GM19351 (cell line): ENCODE results near the gene BCDIN3D.

Experiments
- ATAC-seq: cut with Tn5 transposase; IDR thresholded peaks from one replicate; pipeline ENCODE4 v1.9.1; 2021; ENCODE audit warnings: mild to moderate bottlenecking, moderate library complexity; ENCODE audit not compliant: unreplicated experiment

The BCDIN3D gene

GRCh38 chr12:49823350-49823749 is 19.6 kb downstream of the BCDIN3D start:
- no peak for ATAC-seq

DNA sequence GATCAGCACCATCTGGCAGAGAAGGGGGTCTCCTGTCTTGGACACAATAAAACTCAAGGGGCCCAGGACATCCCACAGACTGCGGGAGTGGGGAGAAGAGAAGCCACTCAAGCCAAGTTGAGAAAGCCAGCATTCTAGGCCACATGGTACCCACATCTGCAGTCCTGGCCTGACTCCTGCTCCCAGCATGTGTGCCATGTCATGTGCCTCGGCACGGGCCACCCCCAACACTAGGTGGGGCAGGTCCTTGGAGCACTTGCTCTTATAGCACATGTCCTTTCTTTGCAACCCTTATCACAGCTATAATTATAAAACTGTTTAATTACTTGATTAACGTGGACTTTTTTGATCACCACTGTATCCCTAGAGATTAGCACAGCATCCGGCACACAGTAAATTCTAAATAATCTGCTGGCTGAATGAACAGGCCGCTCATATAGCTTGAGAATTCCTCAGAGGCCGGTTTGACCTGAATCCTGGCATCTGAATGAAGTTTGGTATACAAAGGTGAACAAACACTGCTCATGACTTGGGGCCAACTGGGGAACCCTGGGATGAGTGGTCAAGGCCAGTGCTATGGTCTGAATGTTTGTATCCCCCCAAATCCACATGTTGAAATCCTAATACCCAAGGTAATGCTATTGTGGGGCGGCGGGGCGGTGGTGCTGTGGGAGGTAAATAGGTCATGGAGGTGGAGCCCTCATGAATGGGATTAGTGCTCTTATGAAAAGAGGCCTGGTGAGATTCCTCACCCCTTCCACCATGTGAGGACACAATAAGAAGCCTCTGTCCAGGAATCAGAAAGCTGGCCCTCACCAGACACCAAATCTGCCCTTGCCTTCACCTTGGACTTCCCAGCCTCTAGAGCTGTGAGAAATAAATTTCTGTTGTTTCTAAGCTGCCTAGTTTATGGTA is 21.3 kb downstream of the BCDIN3D start:
- ATAC-seq: no peak

DNA sequence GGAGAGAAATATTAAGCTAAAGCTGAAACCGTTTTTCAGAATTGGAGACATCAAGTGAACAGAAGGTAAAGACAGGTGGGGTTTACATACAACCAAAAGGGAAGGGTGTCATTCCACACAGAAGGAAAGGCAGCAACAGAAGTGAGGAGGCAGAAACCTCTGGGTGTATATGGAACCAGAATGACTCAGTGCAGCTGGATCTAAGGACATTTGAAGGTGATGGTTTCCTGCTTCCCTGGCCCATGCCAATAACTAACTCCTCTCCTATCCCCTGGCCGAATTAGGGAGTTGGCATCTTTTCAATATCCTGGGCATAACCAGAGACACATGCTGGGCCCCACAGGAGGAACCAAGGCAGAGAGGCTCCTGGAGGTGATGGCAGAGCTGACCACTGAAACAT is 23.1 kb downstream of the BCDIN3D start:
- ATAC-seq: no peak

GRCh38 chr12:49818241-49818895 is 24.5 kb downstream of the BCDIN3D start:
- no peak for ATAC-seq

GRCh38 chr12:49813131-49813530 is 29.8 kb downstream of the BCDIN3D start:
- no peak for ATAC-seq

DNA sequence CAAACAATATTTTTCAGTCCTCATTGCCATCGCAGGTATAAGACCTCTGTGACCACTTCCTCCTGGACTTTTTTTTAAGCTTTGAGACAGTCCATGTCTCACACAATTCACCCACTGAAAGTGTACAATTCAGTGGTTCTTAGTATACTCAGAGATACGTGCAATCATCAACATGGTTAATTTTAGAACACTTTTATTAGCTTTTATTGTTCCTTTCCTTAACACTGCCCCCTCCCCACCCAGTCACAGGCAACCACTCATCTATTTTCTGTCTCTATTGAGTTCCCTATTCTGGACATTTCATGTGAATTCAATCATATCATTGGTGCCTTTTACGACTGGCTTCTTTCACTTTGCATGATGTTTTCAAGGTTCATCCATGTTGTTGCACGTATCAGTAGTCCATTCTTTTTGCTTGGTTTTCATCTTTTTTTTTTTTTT is 30.9 kb downstream of the BCDIN3D start:
- ATAC-seq: peak; percentile 43

DNA sequence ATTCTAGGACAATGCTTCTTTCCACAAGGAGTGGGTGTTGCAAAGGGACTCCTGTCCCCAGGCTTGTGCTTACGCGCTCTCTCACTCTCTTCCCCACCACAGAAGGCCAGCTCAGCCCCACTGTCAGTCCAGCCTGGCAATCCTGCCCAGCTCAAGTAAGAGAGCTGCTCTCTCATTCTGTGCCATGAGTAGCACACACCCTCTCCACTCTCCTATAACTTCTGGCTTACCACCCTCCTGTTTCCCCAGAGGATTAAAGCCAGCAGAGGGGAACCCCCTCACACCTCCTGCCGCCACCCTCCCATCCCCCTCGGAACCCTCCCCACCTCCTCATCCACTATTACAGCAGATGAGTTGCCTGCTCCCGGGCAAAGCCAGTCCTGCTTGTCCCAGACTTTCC is 31.8 kb downstream of the BCDIN3D start:
- no peak for ATAC-seq

- no peak for ATAC-seq
Observed at GRCh38 chr12:49809906-49810389, 33.0 kb downstream of the BCDIN3D start.

- ATAC-seq: no peak
Observed at GRCh38 chr12:49809381-49809905, 33.5 kb downstream of the BCDIN3D start.

GRCh38 chr12:49808686-49809380 is 34.1 kb downstream of the BCDIN3D start:
- no peak for ATAC-seq

DNA sequence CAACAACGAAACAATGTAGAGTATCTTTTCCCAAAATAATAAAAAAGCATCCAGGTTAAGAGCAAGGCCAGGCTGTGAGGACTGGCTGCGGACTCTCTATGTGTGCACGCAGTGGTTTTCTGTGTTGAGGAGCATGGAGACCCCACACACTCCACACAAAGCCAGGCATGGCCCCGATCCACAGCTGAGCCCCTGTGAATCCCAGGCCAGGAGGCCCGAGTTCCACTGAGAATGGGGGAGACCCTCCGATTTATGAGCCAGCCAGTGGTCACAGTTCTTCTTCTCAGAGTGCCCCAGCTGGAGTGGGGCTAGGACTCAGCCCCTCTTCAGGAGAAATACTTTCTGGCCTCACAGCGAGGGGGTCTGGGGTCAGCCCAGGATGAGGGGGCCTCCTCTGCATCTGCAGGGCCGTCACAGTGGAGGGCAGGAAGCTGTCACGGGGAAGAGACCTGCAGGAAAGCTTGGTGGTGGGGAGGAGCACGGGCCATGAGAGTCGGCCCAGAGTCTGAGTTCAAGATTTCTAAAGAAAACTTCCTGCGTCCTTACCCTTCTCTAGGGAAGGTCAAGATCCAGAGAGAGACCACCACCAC is 34.8 kb downstream of the BCDIN3D start:
- no peak for ATAC-seq

GRCh38 chr12:49806877-49807276 is 36.0 kb downstream of the BCDIN3D start:
- ATAC-seq: no peak

DNA sequence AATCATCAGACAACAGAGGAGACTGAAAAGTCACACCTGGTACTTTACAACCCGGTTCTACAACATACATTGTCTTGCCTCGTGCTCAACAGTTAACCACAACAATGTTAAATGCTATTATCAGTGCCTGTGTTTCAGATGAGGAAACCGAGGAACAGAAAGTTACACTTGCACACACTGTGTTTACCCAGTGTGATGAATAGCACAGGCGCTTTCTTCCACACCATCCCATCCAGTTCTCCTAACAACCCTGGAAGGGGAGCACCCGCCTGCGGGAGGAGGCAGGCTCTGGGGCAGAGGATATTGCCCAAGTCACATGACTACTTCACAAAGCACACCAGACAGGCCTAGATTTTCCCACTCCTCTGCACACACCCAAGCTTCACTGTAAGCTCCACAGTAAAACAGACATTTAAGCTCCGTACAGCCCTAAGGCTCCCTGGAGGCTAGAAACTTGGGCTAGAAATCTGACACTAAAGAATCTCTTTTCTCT is 36.5 kb downstream of the BCDIN3D start:
- ATAC-seq: no peak

GRCh38 chr12:49805409-49805808 is 37.5 kb downstream of the BCDIN3D start:
- no peak for ATAC-seq

GRCh38 chr12:49804821-49805220 is 38.1 kb downstream of the BCDIN3D start:
- no peak for ATAC-seq

DNA sequence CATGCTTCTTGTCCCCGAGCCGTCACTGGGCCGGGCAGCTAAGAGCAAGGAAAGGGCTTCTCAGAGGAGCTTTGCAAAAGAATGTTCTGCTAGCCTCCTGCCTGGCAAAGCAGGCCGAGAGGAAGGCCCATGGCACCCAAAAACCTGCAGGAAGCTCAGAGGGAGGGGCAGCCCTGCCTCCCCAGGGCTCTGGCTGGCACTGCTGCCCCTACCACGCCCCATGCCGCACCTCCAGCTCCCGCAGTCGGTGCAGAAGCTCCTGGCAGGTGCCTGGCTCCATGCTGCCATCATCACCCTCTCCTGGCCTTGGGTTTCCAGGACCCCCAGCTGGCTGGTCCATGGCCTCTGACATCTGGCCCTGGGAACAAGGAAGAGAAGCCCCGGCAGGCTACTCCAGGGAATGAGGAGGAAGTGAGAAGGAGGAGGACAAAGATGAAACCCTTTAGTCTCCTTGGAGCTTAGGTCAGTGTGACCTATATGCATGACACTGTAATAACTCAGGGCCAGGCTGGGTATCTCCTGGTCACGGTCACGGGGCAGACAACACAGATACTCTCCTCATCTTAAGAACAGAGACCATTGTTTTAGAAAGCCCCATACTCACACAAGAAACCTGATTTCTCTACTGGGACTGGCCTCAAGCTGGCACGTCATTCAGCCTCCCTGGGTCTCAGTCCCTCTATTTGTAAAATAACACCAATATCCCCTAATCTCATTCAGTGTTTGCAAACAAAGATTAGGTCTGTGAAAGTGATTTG is 39.0 kb downstream of the BCDIN3D start:
- no peak for ATAC-seq

DNA sequence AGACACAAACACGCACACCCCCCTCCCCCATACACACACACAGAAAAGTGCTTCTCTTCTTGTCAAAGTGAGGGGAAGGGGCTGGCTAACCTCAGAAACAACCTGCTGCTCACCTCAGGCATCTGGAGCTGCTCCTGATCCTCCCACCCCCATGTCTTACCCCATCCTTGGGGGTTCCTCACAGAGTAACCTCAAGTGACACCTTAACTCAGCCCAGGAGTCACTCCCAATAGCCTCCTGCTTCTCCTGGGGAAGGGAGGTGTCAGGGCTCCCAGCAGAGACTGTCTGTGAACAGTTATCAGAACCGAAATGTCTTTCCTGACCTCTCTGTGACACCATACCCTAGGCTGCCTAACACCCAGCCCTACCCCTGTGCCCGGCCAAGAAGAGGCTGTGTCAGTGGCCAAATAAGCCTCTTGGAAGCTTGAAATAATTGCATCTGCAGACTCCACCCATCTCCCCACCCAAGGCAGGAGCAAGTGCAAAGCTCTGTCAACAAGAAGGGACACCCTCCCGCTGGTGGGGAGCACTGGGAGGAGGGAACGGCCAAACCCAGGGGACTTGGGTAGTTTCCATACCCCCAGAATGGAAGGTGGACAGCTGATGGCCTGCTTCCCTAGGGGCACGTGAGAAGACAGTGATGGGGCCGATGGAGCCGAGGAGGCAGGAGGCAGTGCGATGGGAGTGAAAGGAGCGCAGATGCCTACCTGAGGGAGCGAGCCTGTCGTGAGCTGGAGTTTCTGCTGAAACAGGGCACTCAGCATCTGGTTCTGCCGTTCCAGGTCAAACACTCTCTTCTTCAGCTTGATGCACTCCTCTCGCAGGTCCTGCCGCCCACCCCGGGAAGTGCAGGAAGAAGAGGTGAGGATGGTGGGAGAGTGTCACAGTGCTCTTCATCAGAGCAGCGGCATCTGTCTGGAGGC is 41.5 kb downstream of the BCDIN3D start:
- ATAC-seq: no peak

GRCh38 chr12:49800421-49801140 is 42.3 kb downstream of the BCDIN3D start:
- ATAC-seq: no peak
